Heart right ventricle (tissue), 16 donors: ENCODE data around the gene TANGO2. TPM values are rescaled to one million over a fixed set of nuclear protein-coding genes. Genes with fewer than 3 reads are reported as not detected.

Source experiments
- ATAC-seq, 8 donors: fragments of 200-7000 bp; cut with Tn5 transposase; one replicate each; pipeline ENCODE4 v1.9.1; 2020; ENCODE audit warnings: mild to moderate bottlenecking in 8 of 8, moderate library complexity in 8 of 8, moderate number of reproducible peaks in 1 of 8
- DNase-seq, 2 donors: peaks; one replicate each; pipeline ENCODE4 v3.0.0-alpha.2; 2020
- H3K27ac ChIP-seq, 10 donors: fragments of 200-600 bp; sonication (generic) in 2 of 10; one replicate each; pipeline versions ENCODE4 v1.5.0 to v1.8.0; 2020 to 2022; ENCODE audit warnings: mild to moderate bottlenecking in 3 of 10
- H3K27me3 ChIP-seq, 7 donors: fragments of 200-600 bp; one replicate each; pipeline ENCODE4 v1.8.0; 2021 to 2022; ENCODE audit warnings: mild to moderate bottlenecking in 2 of 7
- H3K36me3 ChIP-seq, 9 donors: fragments of 200-600 bp; sonication (generic) in 1 of 9; one replicate each; pipeline versions ENCODE4 v1.5.0 to v1.8.0; 2020 to 2022; ENCODE audit warnings: mild to moderate bottlenecking in 2 of 9
- H3K4me1 ChIP-seq, 9 donors: fragments of 200-600 bp; sonication (generic) in 1 of 9; one replicate each; pipeline versions ENCODE4 v1.5.0 to v1.8.0; 2020 to 2022; ENCODE audit warnings: mild to moderate bottlenecking in 4 of 9
- H3K4me3 ChIP-seq, 10 donors: fragments of 200-600 bp; sonication (generic) in 2 of 10; one replicate each; pipeline versions ENCODE4 v1.5.0 to v1.8.0; 2020 to 2022; ENCODE audit warnings: mild to moderate bottlenecking in 7 of 10, moderate library complexity in 2 of 10
- H3K9me3 ChIP-seq, 11 donors: fragments of 200-600 bp in 10 of 11; sonication (generic) in 2 of 11; one replicate each; pipeline versions ENCODE4 v1.5.0 to v1.8.0; 2013 to 2022; ENCODE audit warnings: mild to moderate bottlenecking in 2 of 11, control low read depth in 1 of 11, moderate library complexity in 1 of 11
- CTCF ChIP-seq, 9 donors: fragments of 200-600 bp; sonication (generic) in 2 of 9; IDR thresholded peaks; one replicate each; pipeline versions ENCODE4 v1.5.0 to v1.8.0; 2021 to 2022; ENCODE audit warnings: antibody characterized with exemption in 9 of 9, mild to moderate bottlenecking in 5 of 9, moderate library complexity in 1 of 9
- WGBS, 2 donors: extraction: QIAGEN DNeasy Blood & Tissue Kit; methylation state at CpG; one replicate each; pipeline ENCODE4 v1.1.7; 2013; ENCODE audit warnings: inconsistent platforms in 1 of 2; 5-methylcytosine and 5-hydroxymethylcytosine counted together
- intact Hi-C, 10 donors: fragments of 100-400 bp; cut with DNase I; formaldehyde crosslinking; loops; one replicate each; pipeline versions ENCODE4 v1.11.1 to v1.14.2; 2022
- polyA plus RNA-seq, 2 donors: library from polyadenylated mRNA; stranded (reverse); fragments of 200-250 nt; gene quantifications; one replicate each; pipeline ENCODE4 v1.2.3, GENCODE V29; 2013
- total RNA-seq, 10 donors: library from RNA; stranded (reverse); fragmentation: NEBNext Ultra II Directional in 3 of 10; extraction: Animal tissue kit (Norgen Biotek cat#: 25700) in 3 of 10; gene quantifications; one replicate each; pipeline versions ENCODE4 v1.2.1 to v1.2.4, GENCODE V29; 2021 to 2023
- donor health status: Arrhythmogenic right ventricular cardiomyopathy.
- donor health status: ischemic (EF 13 %, LVEDD 7.1; RV severe dilation, severe dysfunction).
- donor health status: healthy with polysubstance abuse.
- donor health status: DM: no; HTN: yes; CAD: no.
- donor health status: DM: no; HTN: no; CAD: no.
- donor health status: ischemic (EF 25% LVEDD 6.9; RV normal size, moderate dysfunction).
- donor health status: ischemic (EF 25% LVEDD 5.7; RV mildly dilated, moderate dysfunction).
- donor health status: healthy.
- donor health status: DM: yes; HTN: yes; CAD: no.
- donor health status: Ischemic cardiomyopathy.
- donor health status: ischemic (EF 35%, LVEDD 5.7; RV mildly dilated, moderate dysfunction).
- donor health status: nonischemic (EF 11% LVEDD 7.7; RV severe dilation, severe dysfunction).
- donor health status: DM: yes; HTN: yes; CAD: no.
- donor health status: PGD.
- donor health status: ischemic (EF 29% LVEDD 5.4; RV normal size, mild dysfunction).
- donor health status: nonischemic (EF 23%, LVEDD 6.1; RV moderate dilation, normal function).

TANGO2 gene
- total and polyA plus RNA-seq, 12 donors: 34.1 to 139 (median 81.0) TPM

- DNase-seq: no peak
- no peaks in the 10 kb centered on the region for H3K27me3 ChIP-seq
- peaks cover 18 to 64% (median 37%) of the 10 kb centered on the region in 9 donors for H3K4me1 ChIP-seq
- no peak for ATAC-seq
- no peak overlapping the region for H3K4me3 ChIP-seq
- intact Hi-C loops: no loop called here
- 94 to 95% methylated on average over 25 of the region's 25 CpGs for WGBS, 2 donors
- TF ChIP-seq CTCF (IDR thresholded peaks at IDR 0.05): no peak
- peaks cover 0 to 73% (median 33%) of the 10 kb centered on the region in 9 donors for H3K36me3 ChIP-seq
- H3K9me3 ChIP-seq: no peaks in the 10 kb centered on the region
- no peak overlapping the region for H3K27ac ChIP-seq
Observed at GRCh38 chr22:20036535-20037392, 15.9 kb downstream of the TANGO2 start.

DNA sequence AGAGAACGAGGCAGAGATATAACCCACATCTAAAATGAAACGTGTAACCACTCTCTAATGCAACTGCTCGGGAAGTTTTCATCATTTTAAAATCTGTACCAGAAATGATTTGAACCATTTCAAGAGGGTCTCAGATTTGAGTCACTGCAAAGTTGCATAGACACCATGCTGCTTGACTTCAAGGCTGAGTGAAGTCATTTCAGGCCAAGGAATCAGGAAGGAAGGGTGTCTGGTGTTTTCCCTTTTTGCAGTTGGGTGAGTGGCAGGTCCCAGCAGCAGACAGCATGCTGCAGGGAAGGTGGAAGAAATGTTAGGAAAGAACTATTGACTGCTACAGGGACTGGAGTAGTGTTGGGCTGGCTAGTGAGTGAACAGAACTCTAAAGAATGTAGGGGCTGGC lies 16.5 kb downstream of the TANGO2 start:
- no peak for TF ChIP-seq CTCF (IDR thresholded peaks at IDR 0.05)
- H3K36me3 ChIP-seq: peaks cover 0 to 73% (median 27%) of the 10 kb centered on the region in 9 donors
- no peak overlapping the region for H3K4me3 ChIP-seq
- DNase-seq: no peak
- H3K27ac ChIP-seq: no peak overlapping the region
- H3K27me3 ChIP-seq: no peaks in the 10 kb centered on the region
- intact Hi-C loops: no loop called here
- no peaks in the 10 kb centered on the region for H3K9me3 ChIP-seq
- 82 to 86% methylated on average over 3 of the region's 3 CpGs for WGBS, 2 donors
- peaks cover 11 to 57% (median 31%) of the 10 kb centered on the region in 9 donors for H3K4me1 ChIP-seq
- ATAC-seq: no peak

GRCh38 chr22:20038574-20038973 lies 17.7 kb downstream of the TANGO2 start:
- Histone ChIP-seq H3K9me3 (no peaks in the 10 kb centered on the region), H3K27me3 (no peaks in the 10 kb centered on the region), H3K27ac (no peak overlapping the region), H3K4me1 (peaks cover 2 to 46% (median 21%) of the 10 kb centered on the region in 9 donors), H3K36me3 (peaks cover 0 to 79% (median 27%) of the 10 kb centered on the region in 9 donors), H3K4me3 (no peak overlapping the region)
- no peak for TF ChIP-seq CTCF (IDR thresholded peaks at IDR 0.05)
- 87 to 94% methylated on average over 7 of the region's 7 CpGs for WGBS, 2 donors
- DNase-seq (no peak), ATAC-seq (no peak)
- intact Hi-C loops: no loop called here

- no peak overlapping the region for H3K27ac ChIP-seq
- WGBS, 2 donors: 90 to 94% methylated on average over 9 of the region's 9 CpGs
- H3K9me3 ChIP-seq: no peaks in the 10 kb centered on the region
- H3K4me1 ChIP-seq: peaks cover 0 to 33% (median 11%) of the 10 kb centered on the region in 9 donors
- TF ChIP-seq CTCF (IDR thresholded peaks at IDR 0.05): no peak
- ATAC-seq: no peak
- no peak overlapping the region for H3K4me3 ChIP-seq
- no peak for DNase-seq
- no peaks in the 10 kb centered on the region for H3K27me3 ChIP-seq
- H3K36me3 ChIP-seq: peaks cover 0 to 87% (median 33%) of the 10 kb centered on the region in 9 donors
- intact Hi-C loops: no loop called here
Observed at GRCh38 chr22:20039683-20040325, 18.9 kb downstream of the TANGO2 start.
